Measurements from ENCODE around the gene ZBTB18.
A peak's percentile ranks its signal among the peaks of the same experiment; 100 is the strongest.

Gene ZBTB18

DNA sequence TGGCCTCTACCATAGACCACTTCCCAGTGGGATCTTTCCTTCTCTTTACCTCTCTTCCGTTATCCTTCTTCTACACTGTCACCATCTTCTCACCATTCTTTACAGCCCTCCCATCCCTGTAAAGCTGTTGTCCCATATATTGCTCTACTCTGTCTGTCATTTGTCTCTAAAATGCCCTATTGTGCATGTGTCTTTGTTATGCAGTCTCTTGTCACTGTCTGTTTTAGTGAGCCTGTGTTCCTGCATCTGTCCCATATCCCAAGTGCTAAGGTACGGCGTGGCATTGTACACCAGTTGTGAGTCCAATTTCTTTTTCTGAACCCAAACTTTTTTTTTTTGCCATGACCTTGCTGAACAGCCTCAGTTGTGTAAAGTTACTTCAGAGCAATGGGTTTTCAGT lies 8.8 kb upstream of the ZBTB18 start:
- DNase-seq: no peak

DNA sequence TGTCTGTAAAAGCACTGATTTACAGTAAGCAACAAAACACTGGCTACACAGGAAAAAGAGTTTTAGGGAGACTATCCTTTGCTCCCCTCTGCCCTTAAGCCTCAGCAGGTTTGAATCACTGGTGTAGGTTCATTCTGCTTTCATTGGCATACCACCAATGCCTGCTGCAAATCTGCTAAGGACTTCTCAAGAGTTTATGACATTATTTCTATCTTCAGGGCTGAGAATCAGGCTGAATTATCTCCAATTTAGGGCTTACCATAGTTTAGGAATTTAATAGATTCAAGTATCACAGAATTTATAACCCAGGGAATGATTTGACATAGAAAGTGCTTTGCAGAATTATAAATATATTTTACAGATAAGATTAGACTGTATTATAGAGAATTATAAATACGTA lies 6.7 kb upstream of the ZBTB18 start:
- DNase-seq: no peak

GRCh38 chr1:244046254-244046653 lies 4.8 kb upstream of the ZBTB18 start:
- peak in 1 of 2 donors; percentile 14 for DNase-seq

GRCh38 chr1:244046907-244047611 lies 4.0 kb upstream of the ZBTB18 start:
- peak; percentile 46 to 67 for DNase-seq

DNA sequence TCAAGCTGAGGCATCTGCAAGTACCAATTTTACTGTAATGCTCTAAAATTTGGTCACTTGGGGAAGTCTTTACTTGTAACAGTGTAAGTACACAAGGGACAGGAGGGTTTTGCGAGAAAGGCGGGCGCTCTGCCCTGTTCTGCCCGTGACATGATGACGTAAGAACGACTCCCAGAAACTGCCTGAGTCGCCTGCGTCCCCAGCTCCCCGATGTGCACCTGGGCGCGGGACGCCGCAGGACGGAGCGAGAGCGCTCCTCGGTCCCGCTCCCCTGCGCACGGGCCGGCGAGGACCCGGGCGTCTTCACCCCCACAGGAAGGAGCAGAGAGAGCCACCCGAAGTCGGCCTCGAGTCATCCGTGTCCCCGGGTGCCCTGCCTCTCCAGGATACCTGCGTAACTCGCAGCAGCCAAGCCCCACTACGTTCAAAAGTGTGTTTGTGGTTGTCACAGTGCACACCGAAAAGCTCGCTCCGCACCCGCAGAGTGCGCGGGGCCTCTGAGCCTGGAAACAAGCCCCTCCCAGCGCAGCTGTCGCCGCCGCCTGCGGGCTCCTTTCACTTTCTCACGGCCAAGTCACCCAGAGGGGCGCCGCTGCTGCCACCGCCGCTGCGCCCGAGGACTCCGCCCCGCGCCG lies 3.3 kb upstream of the ZBTB18 start:
- peak; percentile 80 to 87 for DNase-seq

- DNase-seq: peak; percentile 99 to 100
Observed at GRCh38 chr1:244048256-244049161, 2.6 kb upstream of the ZBTB18 start.

GRCh38 chr1:244049162-244050013 lies 1.7 kb upstream of the ZBTB18 start:
- DNase-seq: peak; percentile 62 to 82

- peak; percentile 17 to 37 for DNase-seq
Observed at GRCh38 chr1:244050014-244050834, 859 bp upstream of the ZBTB18 start.

DNA sequence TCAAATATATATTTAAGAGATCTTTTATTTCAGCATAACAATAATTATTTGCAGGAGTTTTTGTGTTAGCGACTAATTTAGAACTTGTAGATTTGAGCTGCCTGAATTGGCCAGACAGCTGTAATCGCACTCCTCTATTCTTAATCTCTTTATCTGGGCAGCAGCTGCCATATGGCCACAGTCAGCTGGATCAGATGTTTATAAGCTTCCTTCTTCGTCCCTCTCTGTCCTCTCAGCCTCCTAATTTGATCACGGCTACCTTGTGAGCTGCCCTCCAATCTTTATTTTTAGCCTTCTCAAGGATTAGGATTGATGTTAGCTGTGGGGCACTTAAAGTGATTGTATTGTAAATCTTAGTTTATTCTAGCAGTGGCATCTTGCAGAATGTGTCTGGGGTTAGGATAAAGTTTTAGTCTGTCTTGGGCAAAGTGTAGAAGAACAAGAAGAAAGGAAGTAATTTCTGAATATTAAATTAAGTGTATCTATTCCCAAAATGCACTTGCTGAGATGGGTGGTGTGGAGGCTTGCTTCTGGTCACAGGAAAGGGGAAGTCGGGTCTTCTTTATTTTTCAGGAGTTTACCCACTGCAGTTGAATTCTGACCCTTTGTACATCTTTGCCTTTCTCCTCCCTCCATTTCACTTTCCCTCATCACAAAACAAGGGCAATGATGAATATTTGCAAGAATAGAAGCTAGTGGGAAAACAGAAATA lies 1.1 kb downstream of the ZBTB18 start:
- no peak for DNase-seq

DNA sequence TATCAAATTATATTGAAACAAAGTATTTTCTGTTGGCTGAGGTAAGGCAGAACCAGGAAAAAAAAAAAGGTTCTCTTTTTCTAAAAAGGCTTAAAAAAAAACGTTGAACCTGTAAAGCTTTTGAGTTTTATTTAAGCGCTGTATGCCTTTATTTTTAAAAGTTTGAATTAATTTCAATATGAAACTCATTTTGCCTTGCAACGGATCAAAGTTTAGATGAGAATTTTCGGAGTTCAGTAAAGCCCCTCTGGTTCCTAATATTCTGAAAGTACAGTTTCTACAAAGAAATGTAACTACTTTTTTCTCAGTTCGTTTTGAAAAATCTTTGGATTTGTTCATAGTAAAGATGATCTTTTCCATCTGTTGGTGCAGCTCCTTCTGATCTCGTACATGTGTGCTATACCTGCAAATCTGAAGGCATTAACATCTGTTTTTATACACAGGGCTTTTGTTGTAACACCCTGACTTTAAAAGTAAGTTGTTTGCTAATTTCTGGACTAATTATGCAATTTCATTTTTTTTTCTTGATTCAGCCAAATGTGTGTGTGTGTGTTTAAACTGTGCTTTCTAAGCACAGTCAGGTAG lies 1.7 kb downstream of the ZBTB18 start:
- DNase-seq: no peak

- DNase-seq: no peak
Observed at GRCh38 chr1:244053831-244054230, 2.7 kb downstream of the ZBTB18 start.

DNA sequence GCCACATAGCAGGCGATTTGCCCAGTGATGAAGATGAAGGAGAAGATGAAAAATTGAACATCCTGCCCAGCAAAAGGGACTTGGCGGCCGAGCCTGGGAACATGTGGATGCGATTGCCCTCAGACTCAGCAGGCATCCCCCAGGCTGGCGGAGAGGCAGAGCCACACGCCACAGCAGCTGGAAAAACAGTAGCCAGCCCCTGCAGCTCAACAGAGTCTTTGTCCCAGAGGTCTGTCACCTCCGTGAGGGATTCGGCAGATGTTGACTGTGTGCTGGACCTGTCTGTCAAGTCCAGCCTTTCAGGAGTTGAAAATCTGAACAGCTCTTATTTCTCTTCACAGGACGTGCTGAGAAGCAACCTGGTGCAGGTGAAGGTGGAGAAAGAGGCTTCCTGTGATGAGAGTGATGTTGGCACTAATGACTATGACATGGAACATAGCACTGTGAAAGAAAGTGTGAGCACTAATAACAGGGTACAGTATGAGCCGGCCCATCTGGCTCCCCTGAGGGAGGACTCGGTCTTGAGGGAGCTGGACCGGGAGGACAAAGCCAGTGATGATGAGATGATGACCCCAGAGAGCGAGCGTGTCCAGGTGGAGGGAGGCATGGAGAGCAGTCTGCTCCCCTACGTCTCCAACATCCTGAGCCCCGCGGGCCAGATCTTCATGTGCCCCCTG lies 3.3 kb downstream of the ZBTB18 start:
- no peak for DNase-seq

DNA sequence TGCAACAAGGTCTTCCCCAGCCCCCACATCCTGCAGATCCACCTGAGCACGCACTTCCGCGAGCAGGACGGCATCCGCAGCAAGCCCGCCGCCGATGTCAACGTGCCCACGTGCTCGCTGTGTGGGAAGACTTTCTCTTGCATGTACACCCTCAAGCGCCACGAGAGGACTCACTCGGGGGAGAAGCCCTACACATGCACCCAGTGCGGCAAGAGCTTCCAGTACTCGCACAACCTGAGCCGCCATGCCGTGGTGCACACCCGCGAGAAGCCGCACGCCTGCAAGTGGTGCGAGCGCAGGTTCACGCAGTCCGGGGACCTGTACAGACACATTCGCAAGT lies 3.8 kb downstream of the ZBTB18 start:
- peak; percentile 14 to 29 for DNase-seq

GRCh38 chr1:244056577-244056976 lies 5.5 kb downstream of the ZBTB18 start:
- DNase-seq: no peak

DNA sequence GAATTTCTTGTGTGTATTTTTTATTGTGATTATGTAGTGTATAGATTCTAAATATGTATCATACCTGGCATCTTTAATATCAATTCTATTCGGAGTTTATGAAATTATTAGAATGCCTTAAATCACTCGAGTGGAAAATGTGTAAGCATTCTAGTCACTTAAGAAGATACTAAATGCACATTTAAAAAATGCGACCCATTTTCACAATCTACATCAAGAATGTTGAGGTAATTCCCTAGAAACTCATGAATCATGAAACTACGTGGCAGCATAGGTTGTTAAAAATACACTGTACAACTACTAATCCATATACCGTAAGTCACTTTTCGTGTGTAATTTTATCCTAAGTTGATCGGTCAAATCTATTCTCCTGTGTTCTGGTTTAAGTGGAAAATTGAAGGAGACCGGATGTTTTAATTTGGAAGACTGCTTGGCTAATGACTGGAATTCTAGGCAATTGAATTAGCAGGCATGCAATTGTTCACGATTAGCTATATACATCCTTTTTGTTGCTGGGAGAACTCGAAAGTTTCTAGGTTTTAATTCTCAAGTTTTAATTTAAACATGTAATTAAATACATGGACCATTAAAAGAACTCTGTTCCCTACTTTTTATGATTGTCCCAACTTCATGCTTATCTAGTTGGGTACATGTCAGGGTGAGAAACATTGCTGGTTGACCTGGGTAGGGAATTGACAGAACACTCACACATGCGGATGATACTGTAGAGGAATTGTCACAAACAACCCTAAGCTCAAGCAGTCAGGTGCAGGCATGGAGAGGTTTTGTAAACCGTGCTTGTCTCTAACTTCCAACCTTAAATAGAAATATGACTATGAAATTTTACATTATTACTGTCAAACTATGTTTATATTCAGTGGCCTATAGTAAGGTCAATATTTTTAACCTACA lies 6.6 kb downstream of the ZBTB18 start:
- no peak for DNase-seq

DNA sequence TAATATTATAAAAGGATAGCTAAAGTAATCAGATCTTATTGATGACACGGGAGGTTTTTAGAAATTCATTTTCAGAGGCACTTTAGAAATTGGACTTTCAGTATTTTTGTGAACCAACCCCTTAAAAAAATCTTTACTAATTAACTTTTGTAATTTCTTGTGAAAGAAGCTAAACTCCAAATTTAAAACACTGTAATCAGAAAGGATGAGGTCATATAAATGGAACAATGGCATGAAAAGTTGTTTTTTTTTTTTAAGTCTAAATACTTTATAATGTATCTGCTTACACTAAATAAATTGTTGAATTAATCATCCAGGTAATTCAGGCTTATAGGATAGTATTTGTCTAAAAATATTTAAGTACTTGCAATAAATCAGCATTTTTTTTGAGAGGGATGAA lies 9.0 kb downstream of the ZBTB18 start:
- DNase-seq: no peak

DNA sequence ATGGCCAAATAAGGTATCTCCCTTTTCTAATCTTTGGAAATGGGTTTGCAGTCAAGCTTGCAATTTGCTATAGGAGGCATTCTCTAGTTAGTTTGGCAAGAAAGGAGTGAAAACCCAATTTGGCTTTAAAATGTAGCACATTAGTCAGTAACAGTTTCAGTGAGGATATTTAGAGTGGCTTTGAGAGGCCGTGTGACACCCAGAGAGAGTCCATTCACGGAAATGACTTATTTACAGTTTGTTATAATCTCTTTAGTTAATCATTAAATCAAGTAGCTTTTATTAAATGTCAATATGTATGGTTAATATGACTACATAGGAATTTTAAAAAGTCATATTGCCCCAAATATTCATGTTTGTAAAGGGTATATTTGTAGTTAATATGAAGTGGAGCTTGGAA lies 9.6 kb downstream of the ZBTB18 start:
- DNase-seq: no peak

GRCh38 chr1:244062156-244062725 lies 11.2 kb downstream of the ZBTB18 start:
- DNase-seq: no peak

DNA sequence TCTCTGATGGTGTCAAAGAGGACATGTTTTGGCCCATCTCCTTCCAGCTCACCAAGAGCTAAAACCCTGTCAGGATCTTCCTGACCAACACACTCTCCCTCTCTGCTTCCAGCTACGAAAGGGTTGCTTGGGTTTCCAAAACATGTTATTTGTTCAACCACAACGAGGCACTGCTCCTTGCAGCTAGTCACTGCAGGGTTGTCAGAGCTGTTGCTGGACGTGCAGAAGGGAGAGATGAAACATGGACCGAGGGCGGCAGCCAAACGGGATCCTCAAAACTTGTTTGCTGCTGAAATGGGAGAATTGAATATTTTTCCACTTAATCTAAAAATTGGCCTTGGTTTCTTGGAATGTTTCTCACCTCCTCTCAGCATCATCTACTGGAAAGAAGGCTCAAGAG lies 12.4 kb downstream of the ZBTB18 start:
- no peak for DNase-seq
